ENCODE data around the gene HINT3.
"Not testable (repeated sequence)": the region's sequence is repeated elsewhere in the genome, so short reads cannot be mapped to it uniquely, and the experiment has no call there.

HINT3 gene

GRCh38 chr6:125930765-125931418 lies 25.7 kb upstream of the HINT3 start:
- Histone ChIP-seq H3K23ac (ENCODE audit: low read length) (no peak overlapping the region), H3K27ac (ENCODE audit: low read depth, low read length) (no peak overlapping the region), H4K5ac (ENCODE audit: low read length) (no peak overlapping the region), H3K79me2 (ENCODE audit: control insufficient read depth, insufficient read depth, low read length) (no peaks in the 10 kb centered on the region), H3K79me1 (ENCODE audit: low read length) (no peaks in the 10 kb centered on the region), H2BK15ac (replicated peaks; ENCODE audit: low read depth) (no peak overlapping the region), H3K36me3 (ENCODE audit: control insufficient read depth, insufficient read depth, low read length) (no peaks in the 10 kb centered on the region), H3K9ac (ENCODE audit: low read length) (no peak overlapping the region), H2BK120ac (ENCODE audit: low read depth, low read length) (no peak overlapping the region), H3K4me3 (ENCODE audit: low read length) (no peak overlapping the region), H2BK5ac (ENCODE audit: low read length) (no peak overlapping the region), H3K4me2 (ENCODE audit: low read length) (no peak overlapping the region), H3K27me3 (ENCODE audit: insufficient read depth, low read length, poor library complexity) (no peaks in the 10 kb centered on the region), H4K8ac (ENCODE audit: low read depth, low read length) (no peak overlapping the region), H3K56ac (ENCODE audit: low read length) (no peak overlapping the region), H3K18ac (ENCODE audit: low read length) (no peak overlapping the region), H3K4me1 (ENCODE audit: control insufficient read depth, low read depth, low read length) (no peaks in the 10 kb centered on the region), H2AK5ac (ENCODE audit: low read length) (no peak overlapping the region), H3K4ac (ENCODE audit: low read depth, low read length) (no peak overlapping the region)
- WGBS (ENCODE audit: extremely low coverage, insufficient coverage, low lambda C conversion rate): no CpG with 5 or more reads among the region's 3 CpGs
- DNase-seq: no peak

GRCh38 chr6:125931733-125932450 lies 24.7 kb upstream of the HINT3 start:
- Histone ChIP-seq H2BK5ac (ENCODE audit: low read length) (no peak overlapping the region), H3K23ac (ENCODE audit: low read length) (no peak overlapping the region), H3K4me2 (ENCODE audit: low read length) (no peak overlapping the region), H3K27me3 (ENCODE audit: insufficient read depth, low read length, poor library complexity) (no peaks in the 10 kb centered on the region), H3K4ac (ENCODE audit: low read depth, low read length) (no peak overlapping the region), H3K18ac (ENCODE audit: low read length) (no peak overlapping the region), H3K79me2 (ENCODE audit: control insufficient read depth, insufficient read depth, low read length) (no peaks in the 10 kb centered on the region), H3K4me3 (ENCODE audit: low read length) (no peak overlapping the region), H3K79me1 (ENCODE audit: low read length) (no peaks in the 10 kb centered on the region), H3K4me1 (ENCODE audit: control insufficient read depth, low read depth, low read length) (no peaks in the 10 kb centered on the region), H3K36me3 (ENCODE audit: control insufficient read depth, insufficient read depth, low read length) (no peaks in the 10 kb centered on the region), H2BK15ac (replicated peaks; ENCODE audit: low read depth) (no peak overlapping the region), H4K5ac (ENCODE audit: low read length) (no peak overlapping the region), H3K27ac (ENCODE audit: low read depth, low read length) (no peak overlapping the region), H3K56ac (ENCODE audit: low read length) (no peak overlapping the region), H3K9ac (ENCODE audit: low read length) (no peak overlapping the region), H2AK5ac (ENCODE audit: low read length) (no peak overlapping the region), H4K8ac (ENCODE audit: low read depth, low read length) (no peak overlapping the region), H2BK120ac (ENCODE audit: low read depth, low read length) (no peak overlapping the region)
- WGBS (ENCODE audit: extremely low coverage, insufficient coverage, low lambda C conversion rate): no CpG with 5 or more reads among the region's 4 CpGs
- no peak for DNase-seq

GRCh38 chr6:125932451-125932795 lies 24.1 kb upstream of the HINT3 start:
- Histone ChIP-seq H3K56ac (ENCODE audit: low read length) (no peak overlapping the region), H3K4me1 (ENCODE audit: control insufficient read depth, low read depth, low read length) (no peaks in the 10 kb centered on the region), H2BK15ac (replicated peaks; ENCODE audit: low read depth) (no peak overlapping the region), H3K36me3 (ENCODE audit: control insufficient read depth, insufficient read depth, low read length) (no peaks in the 10 kb centered on the region), H2BK120ac (ENCODE audit: low read depth, low read length) (no peak overlapping the region), H4K8ac (ENCODE audit: low read depth, low read length) (no peak overlapping the region), H2AK5ac (ENCODE audit: low read length) (no peak overlapping the region), H3K4me2 (ENCODE audit: low read length) (no peak overlapping the region), H3K4me3 (ENCODE audit: low read length) (no peak overlapping the region), H3K9ac (ENCODE audit: low read length) (no peak overlapping the region), H3K79me1 (ENCODE audit: low read length) (no peaks in the 10 kb centered on the region), H3K27ac (ENCODE audit: low read depth, low read length) (no peak overlapping the region), H3K18ac (ENCODE audit: low read length) (no peak overlapping the region), H3K4ac (ENCODE audit: low read depth, low read length) (no peak overlapping the region), H4K5ac (ENCODE audit: low read length) (no peak overlapping the region), H3K23ac (ENCODE audit: low read length) (no peak overlapping the region), H3K79me2 (ENCODE audit: control insufficient read depth, insufficient read depth, low read length) (no peaks in the 10 kb centered on the region), H3K27me3 (ENCODE audit: insufficient read depth, low read length, poor library complexity) (no peaks in the 10 kb centered on the region), H2BK5ac (ENCODE audit: low read length) (no peak overlapping the region)
- DNase-seq: no peak

GRCh38 chr6:125935520-125935919 lies 21.1 kb upstream of the HINT3 start:
- H3K79me1 ChIP-seq (ENCODE audit: low read length); H3K18ac ChIP-seq (ENCODE audit: low read length); H3K56ac ChIP-seq (ENCODE audit: low read length); H2AK5ac ChIP-seq (ENCODE audit: low read length); H3K9ac ChIP-seq (ENCODE audit: low read length); H3K4me1 ChIP-seq (ENCODE audit: control insufficient read depth, low read depth, low read length); H4K5ac ChIP-seq (ENCODE audit: low read length); H3K27me3 ChIP-seq (ENCODE audit: insufficient read depth, low read length, poor library complexity); H2BK5ac ChIP-seq (ENCODE audit: low read length); H2BK120ac ChIP-seq (ENCODE audit: low read depth, low read length); DNase-seq; H3K23ac ChIP-seq (ENCODE audit: low read length); H2BK15ac ChIP-seq (replicated peaks; ENCODE audit: low read depth); H4K8ac ChIP-seq (ENCODE audit: low read depth, low read length); H3K79me2 ChIP-seq (ENCODE audit: control insufficient read depth, insufficient read depth, low read length); H3K4ac ChIP-seq (ENCODE audit: low read depth, low read length); H3K27ac ChIP-seq (ENCODE audit: low read depth, low read length); H3K4me3 ChIP-seq (ENCODE audit: low read length); H3K36me3 ChIP-seq (ENCODE audit: control insufficient read depth, insufficient read depth, low read length); H3K4me2 ChIP-seq (ENCODE audit: low read length): not testable (repeated sequence)
- no CpG with 5 or more reads among the region's 5 CpGs for WGBS (ENCODE audit: extremely low coverage, insufficient coverage, low lambda C conversion rate)

GRCh38 chr6:125939026-125939425 lies 17.5 kb upstream of the HINT3 start:
- Histone ChIP-seq H3K27me3 (ENCODE audit: insufficient read depth, low read length, poor library complexity) (no peaks in the 10 kb centered on the region), H3K9ac (ENCODE audit: low read length) (no peak overlapping the region)
- DNase-seq: no peak

GRCh38 chr6:125939791-125940190 lies 16.8 kb upstream of the HINT3 start:
- H3K27ac ChIP-seq (ENCODE audit: low read depth, low read length): no peak overlapping the region

More at GRCh38 chr6:125939026-125939425, 17.5 kb upstream of the HINT3 start:
- Histone ChIP-seq H3K36me3 (ENCODE audit: control insufficient read depth, insufficient read depth, low read length) (no peaks in the 10 kb centered on the region), H3K56ac (ENCODE audit: low read length) (no peak overlapping the region), H4K5ac (ENCODE audit: low read length) (no peak overlapping the region), H2BK5ac (ENCODE audit: low read length) (no peak overlapping the region), H2AK5ac (ENCODE audit: low read length) (no peak overlapping the region), H3K27ac (ENCODE audit: low read depth, low read length) (no peak overlapping the region), H3K18ac (ENCODE audit: low read length) (no peak overlapping the region), H2BK120ac (ENCODE audit: low read depth, low read length) (no peak overlapping the region), H3K23ac (ENCODE audit: low read length) (no peak overlapping the region), H3K79me2 (ENCODE audit: control insufficient read depth, insufficient read depth, low read length) (no peaks in the 10 kb centered on the region), H4K8ac (ENCODE audit: low read depth, low read length) (no peak overlapping the region), H3K4me3 (ENCODE audit: low read length) (no peak overlapping the region), H3K4ac (ENCODE audit: low read depth, low read length) (no peak overlapping the region), H3K4me2 (ENCODE audit: low read length) (no peak overlapping the region), H2BK15ac (replicated peaks; ENCODE audit: low read depth) (no peak overlapping the region), H3K79me1 (ENCODE audit: low read length) (no peaks in the 10 kb centered on the region), H3K4me1 (ENCODE audit: control insufficient read depth, low read depth, low read length) (peaks cover 2% of the 10 kb centered on the region)
- WGBS (ENCODE audit: extremely low coverage, insufficient coverage, low lambda C conversion rate): no CpG with 5 or more reads among the region's 1 CpG

More at GRCh38 chr6:125939791-125940190, 16.8 kb upstream of the HINT3 start:
- H3K79me1 ChIP-seq (ENCODE audit: low read length): no peaks in the 10 kb centered on the region
- no peak overlapping the region for H4K5ac ChIP-seq (ENCODE audit: low read length)
- DNase-seq: no peak
- H3K4me3 ChIP-seq (ENCODE audit: low read length): no peak overlapping the region
- H3K4me1 ChIP-seq (ENCODE audit: control insufficient read depth, low read depth, low read length): peaks cover 2% of the 10 kb centered on the region
- H3K9ac ChIP-seq (ENCODE audit: low read length): no peak overlapping the region
- no peak overlapping the region for H2BK120ac ChIP-seq (ENCODE audit: low read depth, low read length)
- no peak overlapping the region for H3K56ac ChIP-seq (ENCODE audit: low read length)
- H2AK5ac ChIP-seq (ENCODE audit: low read length): no peak overlapping the region
- no peak overlapping the region for H3K23ac ChIP-seq (ENCODE audit: low read length)
- H3K27me3 ChIP-seq (ENCODE audit: insufficient read depth, low read length, poor library complexity): no peaks in the 10 kb centered on the region
- no peak overlapping the region for H2BK5ac ChIP-seq (ENCODE audit: low read length)
- no peaks in the 10 kb centered on the region for H3K79me2 ChIP-seq (ENCODE audit: control insufficient read depth, insufficient read depth, low read length)
- WGBS (ENCODE audit: extremely low coverage, insufficient coverage, low lambda C conversion rate): no CpG with 5 or more reads among the region's 2 CpGs
- no peak overlapping the region for H2BK15ac ChIP-seq (replicated peaks; ENCODE audit: low read depth)
- H3K36me3 ChIP-seq (ENCODE audit: control insufficient read depth, insufficient read depth, low read length): no peaks in the 10 kb centered on the region
- no peak overlapping the region for H3K18ac ChIP-seq (ENCODE audit: low read length)
- no peak overlapping the region for H4K8ac ChIP-seq (ENCODE audit: low read depth, low read length)
- H3K4me2 ChIP-seq (ENCODE audit: low read length): no peak overlapping the region
- no peak overlapping the region for H3K4ac ChIP-seq (ENCODE audit: low read depth, low read length)

All from mesendoderm (in vitro differentiated cells).